ENCODE measurements around the gene ERGIC1. TPM values are rescaled to one million over a fixed set of nuclear protein-coding genes. Genes with fewer than 3 reads are reported as not detected.

ERGIC1 gene
- total RNA-seq, 2 donors from 2014 or later = 228 to 380 TPM

DNA sequence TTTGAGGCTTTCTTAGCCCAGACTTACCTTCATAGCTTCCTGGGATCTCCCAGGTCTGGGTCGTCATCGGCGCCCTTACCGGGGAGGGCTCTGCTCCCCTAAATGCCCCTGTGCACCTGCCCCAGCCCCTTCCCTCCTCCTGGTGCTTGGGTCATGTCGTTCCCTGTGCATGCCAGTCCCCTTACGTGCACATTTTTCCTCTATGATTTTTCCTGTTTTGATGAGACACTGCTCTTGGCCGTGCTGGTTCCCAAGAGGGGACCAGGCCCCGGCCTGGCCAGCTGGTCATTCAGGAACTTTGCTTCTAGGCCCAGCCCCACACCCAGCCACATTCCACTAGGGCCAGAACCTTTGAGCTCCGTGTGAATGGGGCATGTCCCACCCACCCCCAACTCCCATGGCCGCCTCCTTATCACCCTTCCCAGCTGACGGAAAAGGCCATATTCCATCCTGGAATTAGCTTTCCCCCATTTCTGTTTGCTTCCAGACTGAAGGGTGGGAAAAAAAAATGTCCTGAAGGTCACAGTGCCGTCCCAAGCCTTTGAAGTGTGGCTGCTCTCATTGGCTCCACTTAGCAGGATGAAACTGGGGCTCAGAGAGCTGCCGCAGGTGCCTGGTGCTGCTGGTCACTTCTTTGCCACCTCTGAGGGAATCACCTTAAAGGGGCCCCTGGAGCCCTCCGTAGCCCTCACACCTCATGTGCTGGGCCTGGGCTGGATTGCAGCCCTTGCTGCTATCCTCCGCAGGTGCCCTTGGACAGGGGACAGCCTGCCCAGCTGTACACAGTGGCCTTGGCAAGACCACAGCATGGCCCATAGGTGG lies 25.1 kb downstream of the ERGIC1 start:
- no peak for TF ChIP-seq POLR2A (IDR thresholded peaks at IDR 0.05)
- TF ChIP-seq POLR2AphosphoS5 (IDR thresholded peaks at IDR 0.05) = no peak
- no peak for TF ChIP-seq CTCF (IDR thresholded peaks at IDR 0.05)
- DNase-seq (ENCODE audit: low spot score) = no peak
- Histone ChIP-seq H3K36me3 (no peaks in the 10 kb centered on the region), H3K9me3 (no peaks in the 10 kb centered on the region), H3K27ac (peak overlapping the region; percentile 93 to 96), H3K27me3 (replicated peaks; ENCODE audit: insufficient read depth) (no peaks in the 10 kb centered on the region), H3K4me1 (replicated peaks) (peaks cover 37% of the 10 kb centered on the region), H3K4me3 (no peak overlapping the region)
- intact Hi-C loops (cut with DNase I) = no loop called here
- WGBS = 73% methylated on average over 15 of the region's 15 CpGs

DNA sequence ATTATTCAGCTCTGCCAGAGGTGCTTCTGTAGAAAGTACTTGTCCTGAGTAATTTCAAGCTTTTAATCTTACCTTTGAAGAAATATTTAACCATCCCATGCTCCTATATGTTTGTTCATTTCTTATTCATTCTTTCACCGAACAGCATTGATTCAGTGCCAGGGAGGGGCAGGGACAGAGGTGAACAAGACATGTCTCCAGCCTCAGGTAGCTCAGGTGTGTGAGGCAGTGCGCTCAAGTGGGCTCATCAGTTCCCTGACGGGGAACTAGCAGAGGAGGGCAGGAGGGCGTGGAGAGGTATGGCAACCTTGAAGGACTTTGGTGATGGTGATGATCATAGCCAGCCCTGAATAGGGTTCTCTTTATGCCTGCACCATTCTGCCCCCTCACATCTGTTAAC lies 25.9 kb downstream of the ERGIC1 start:
- no peak for DNase-seq (ENCODE audit: low spot score)
- peaks cover 34% of the 10 kb centered on the region for H3K4me1 ChIP-seq (replicated peaks)
- intact Hi-C loops (cut with DNase I) = no loop called here
- H3K4me3 ChIP-seq = no peak overlapping the region
- no peaks in the 10 kb centered on the region for H3K36me3 ChIP-seq
- H3K27ac ChIP-seq = peak overlapping the region; percentile 93 to 96
- 67% methylated on average over 4 of the region's 4 CpGs for WGBS
- TF ChIP-seq CTCF (IDR thresholded peaks at IDR 0.05) = no peak
- TF ChIP-seq POLR2A (IDR thresholded peaks at IDR 0.05) = no peak
- no peak for TF ChIP-seq POLR2AphosphoS5 (IDR thresholded peaks at IDR 0.05)
- no peaks in the 10 kb centered on the region for H3K9me3 ChIP-seq
- H3K27me3 ChIP-seq (replicated peaks; ENCODE audit: insufficient read depth) = no peaks in the 10 kb centered on the region

DNA sequence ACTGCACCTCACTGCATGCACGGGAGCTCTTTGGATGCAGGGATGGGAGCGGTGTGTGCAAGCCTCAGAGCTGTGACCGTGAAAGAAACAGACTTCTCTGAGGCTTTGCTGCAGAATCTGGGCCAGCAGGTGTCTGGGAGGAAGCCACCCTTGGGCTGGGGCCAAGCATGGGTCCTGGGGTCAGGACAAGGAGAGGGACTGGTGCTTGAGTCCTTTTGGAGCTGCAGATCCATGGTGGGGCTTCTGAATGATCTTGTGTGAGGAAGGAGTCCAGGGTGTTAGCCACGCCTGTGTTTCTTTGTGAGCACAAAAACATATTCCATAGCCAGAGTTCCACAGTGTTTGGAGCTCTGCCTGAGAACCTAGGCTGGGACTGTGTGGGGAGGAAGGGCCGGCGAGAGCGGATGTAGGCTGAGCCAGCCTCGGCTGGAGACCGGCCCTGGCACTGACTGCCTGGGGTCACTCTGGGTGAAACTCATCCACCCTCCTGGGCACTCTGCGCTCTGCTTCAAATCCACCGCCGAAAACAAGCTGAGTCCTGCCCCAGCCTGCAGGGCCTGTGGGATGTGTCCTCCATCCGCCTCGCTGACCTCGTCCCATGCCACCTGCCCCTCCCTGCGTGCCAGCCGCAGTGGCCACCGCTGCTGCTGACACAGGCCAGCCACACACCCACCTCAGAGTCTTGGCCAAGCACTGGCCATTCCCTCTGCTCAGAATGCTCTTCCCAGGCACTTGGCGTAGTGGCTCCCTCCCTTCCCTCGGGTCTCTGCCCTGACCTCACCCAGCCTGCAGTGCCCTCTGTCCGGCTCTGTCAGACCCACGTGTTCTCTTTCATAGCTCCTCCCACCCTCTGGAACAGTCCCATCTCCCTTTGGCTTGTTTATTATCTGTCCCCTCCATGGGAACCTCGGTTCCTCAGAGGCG lies 26.7 kb downstream of the ERGIC1 start:
- Histone ChIP-seq H3K27ac (peak overlapping the region; percentile 93 to 96), H3K27me3 (replicated peaks; ENCODE audit: insufficient read depth) (no peaks in the 10 kb centered on the region), H3K4me1 (replicated peaks) (peaks cover 26% of the 10 kb centered on the region), H3K36me3 (no peaks in the 10 kb centered on the region), H3K9me3 (no peaks in the 10 kb centered on the region), H3K4me3 (no peak overlapping the region)
- DNase-seq (ENCODE audit: low spot score) = peak; percentile 91
- intact Hi-C loops (cut with DNase I) = no loop called here
- TF ChIP-seq POLR2AphosphoS5 (IDR thresholded peaks at IDR 0.05) (peak; percentile 91), CTCF (IDR thresholded peaks at IDR 0.05) (peak in 1 of 4 experiments; percentile 19), POLR2A (IDR thresholded peaks at IDR 0.05) (peak; percentile 25)
- WGBS = 18% methylated on average over 24 of the region's 24 CpGs

- Histone ChIP-seq H3K27ac (peak overlapping the region; percentile 93 to 96), H3K9me3 (no peaks in the 10 kb centered on the region), H3K4me3 (no peak overlapping the region), H3K4me1 (replicated peaks) (peaks cover 26% of the 10 kb centered on the region), H3K27me3 (replicated peaks; ENCODE audit: insufficient read depth) (no peaks in the 10 kb centered on the region), H3K36me3 (no peaks in the 10 kb centered on the region)
- TF ChIP-seq CTCF (IDR thresholded peaks at IDR 0.05) = no peak
- TF ChIP-seq POLR2AphosphoS5 (IDR thresholded peaks at IDR 0.05) = no peak
- no peak for TF ChIP-seq POLR2A (IDR thresholded peaks at IDR 0.05)
- intact Hi-C loops (cut with DNase I) = no loop called here
- WGBS = 71% methylated on average over 5 of the region's 5 CpGs
- DNase-seq (ENCODE audit: low spot score) = no peak
These were observed 27.4 kb downstream of the ERGIC1 start for GRCh38 chr5:172861461-172861860.

Data from prostate gland (tissue), 2 donors.